NCI-H345 (cell line): Measurements from ENCODE around the gene TMEM204.

Source experiments
- DNase-seq: peaks from one replicate; lab custom pipeline; 2025; lab: John Stamatoyannopoulos, UW

TMEM204 gene

DNA sequence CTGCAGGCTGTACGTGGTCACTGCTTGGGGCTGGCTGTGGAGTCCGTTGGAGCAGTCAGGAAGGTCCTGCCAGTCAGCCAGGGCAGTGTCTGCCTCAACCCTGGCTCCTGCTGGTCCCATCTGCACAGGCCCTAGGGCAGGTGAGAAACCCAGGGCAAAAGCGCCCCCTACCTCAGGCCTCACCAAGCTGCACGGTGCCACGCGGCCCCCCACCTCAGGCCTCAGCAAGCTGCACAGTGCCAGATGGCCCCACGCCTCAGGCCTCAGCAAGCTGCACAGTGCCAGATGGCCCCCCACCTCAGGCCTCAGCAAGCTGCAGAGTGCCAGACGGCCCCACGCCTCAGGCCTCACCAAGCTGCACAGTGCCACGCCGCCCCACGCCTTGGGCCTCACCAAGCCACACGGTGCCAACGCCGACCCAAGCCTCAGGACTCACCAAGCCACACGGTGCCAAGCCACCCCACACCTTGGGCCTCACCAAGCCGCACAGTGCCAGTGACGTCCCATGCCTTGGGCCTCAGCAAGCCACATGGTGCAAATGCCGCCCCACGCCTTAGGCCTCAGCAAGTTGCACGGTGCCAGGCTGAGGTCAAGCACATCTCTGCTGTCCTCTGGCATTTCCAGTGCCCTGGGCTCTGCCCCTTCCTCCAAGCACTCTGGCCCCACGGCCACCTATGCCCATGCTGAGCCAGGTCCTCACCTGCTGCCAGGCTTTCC, 5.5 kb downstream of the TMEM204 start:
- DNase-seq: no peak

- DNase-seq: no peak
These were observed 6.5 kb downstream of the TMEM204 start for GRCh38 chr16:1539720-1540555.

- no peak for DNase-seq
These were observed 7.0 kb downstream of the TMEM204 start for GRCh38 chr16:1540556-1540855.

GRCh38 chr16:1541293-1542165, 8.1 kb downstream of the TMEM204 start:
- DNase-seq: no peak

DNA sequence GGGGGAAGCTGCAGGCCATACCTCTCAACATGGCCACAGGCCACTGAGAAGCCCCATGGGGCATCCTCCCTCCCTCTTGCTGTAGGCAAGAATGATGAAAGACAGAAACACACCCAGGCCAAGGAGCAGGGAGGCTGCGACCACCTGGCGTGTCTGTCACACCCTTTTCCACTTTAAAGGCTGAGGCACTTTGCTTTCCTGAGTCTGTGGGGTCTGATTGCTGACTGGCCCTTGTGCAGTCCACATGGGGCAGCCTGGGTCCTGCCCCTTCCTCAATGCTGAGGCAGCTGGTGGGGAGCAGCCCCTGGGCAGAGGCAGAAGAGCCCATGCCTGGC, 8.7 kb downstream of the TMEM204 start:
- no peak for DNase-seq

DNA sequence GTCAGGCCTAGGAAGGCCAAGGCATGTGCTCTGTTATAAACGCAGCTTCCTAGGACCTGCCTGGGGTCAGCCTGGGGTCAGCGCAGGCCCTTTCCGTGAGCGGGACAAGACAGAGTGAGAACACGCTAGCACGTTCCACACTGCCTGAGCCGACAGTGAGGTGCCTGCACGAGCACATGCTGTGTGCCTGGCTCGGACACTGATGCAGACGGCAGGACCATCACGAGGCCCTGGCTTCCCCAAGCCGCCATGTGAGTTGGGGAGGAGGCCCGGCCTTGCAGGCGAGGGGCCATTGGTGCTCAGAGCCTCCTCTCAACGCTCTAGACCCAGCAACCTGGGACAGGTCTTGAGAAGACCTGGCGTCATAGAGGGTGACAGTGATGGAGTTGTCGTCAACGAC, 9.1 kb downstream of the TMEM204 start:
- no peak for DNase-seq

- DNase-seq: no peak
These were observed 9.8 kb downstream of the TMEM204 start for GRCh38 chr16:1543085-1543896.

GRCh38 chr16:1545044-1546040, 11.9 kb downstream of the TMEM204 start:
- DNase-seq: no peak

DNA sequence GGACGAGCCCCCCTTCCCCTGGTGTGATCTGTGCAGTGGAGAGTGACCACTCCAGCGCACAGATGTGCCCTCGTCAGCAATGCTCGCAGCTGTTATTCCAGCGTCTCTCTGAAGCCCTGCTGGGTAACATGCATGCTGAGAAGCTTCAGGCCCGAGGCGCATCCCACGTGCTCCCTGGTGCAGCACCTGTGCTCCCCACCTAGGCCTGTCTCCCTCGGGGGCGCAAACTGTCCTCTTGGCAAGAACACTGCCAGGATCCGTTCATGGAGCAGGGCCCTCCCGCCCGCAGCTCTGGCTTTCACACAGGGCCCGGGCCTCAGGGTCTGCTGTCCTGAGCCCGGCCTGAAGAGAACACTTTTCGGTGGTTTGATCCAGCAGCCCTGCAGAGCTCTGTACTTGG, 13.0 kb downstream of the TMEM204 start:
- no peak for DNase-seq

DNA sequence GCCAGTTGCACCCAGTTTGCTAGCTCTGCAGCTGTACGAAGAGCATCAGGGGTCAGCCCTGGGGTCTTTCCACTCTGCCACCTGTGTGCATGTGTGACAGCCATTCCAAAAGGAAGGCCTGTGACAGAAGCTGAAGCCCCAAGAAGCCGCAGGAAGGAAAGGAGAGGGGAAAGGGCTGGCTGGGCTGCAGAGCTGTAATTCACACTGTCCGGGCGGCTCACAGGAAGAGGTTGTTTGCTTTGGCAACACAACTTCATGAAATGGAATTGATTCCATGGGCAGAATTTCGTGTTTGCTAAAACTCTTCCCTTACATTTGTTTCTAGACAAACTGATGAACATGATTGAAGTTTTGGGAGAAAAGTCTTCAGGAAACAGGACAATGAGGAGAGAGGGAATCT, 14.8 kb downstream of the TMEM204 start:
- no peak for DNase-seq

DNA sequence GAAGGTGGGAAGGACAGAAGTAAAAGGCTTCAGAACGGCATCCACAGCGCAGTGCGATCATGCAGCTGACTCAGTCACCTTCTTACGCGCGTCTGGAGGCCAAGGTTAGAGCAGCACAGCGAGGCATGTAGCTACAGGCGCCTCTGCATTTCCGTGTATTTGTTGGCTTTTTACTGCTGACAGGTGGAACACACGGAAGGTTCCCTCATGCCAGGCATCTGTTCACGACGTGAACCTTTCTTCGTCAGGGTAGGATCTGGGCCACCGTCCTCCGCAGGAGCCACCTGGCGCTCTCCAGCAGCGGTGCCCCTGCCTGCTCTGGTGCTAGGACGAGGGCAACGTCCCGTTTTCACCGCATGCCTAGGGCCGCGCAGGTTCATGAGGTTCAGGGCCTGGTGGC, 15.3 kb downstream of the TMEM204 start:
- DNase-seq: no peak

DNA sequence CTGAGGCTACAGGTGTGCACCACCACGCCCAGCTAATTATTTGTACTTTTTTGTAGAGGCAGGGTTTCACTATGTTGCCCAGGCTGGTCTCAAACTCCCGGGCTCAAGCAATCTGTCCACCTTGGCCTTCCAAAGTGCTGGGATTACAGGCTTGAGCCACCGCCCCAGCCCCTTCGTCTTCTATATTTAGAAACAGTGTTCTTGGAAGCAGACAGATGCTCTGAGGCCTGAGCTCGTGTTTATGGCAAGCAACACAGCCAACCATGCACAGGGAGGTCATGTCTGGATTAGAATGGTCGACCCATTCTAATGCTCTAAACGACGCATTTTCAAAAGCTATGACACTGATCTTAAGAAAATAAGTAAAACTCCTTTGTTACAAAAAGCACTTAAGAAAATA, 16.6 kb downstream of the TMEM204 start:
- DNase-seq: no peak

DNA sequence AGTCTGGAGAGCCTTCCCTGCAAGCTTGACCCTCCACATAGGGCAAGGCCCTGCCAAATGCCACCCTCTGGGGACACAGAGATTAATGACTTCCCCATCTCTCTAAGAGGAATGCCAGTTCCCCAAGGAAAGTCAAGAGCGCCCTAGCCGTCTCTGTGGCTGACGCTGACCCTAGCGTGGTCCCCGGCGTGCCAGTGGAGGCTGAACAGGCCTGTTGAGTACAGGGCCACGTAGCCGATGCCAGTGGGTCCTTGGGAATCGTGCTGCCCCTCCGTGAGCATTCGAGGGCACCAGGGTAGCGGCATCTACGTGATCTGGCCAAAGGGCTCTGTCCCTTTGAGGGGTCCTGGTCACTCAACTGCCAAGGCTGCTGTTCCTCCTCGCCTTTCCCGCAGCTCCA, 17.2 kb downstream of the TMEM204 start:
- DNase-seq: no peak

DNA sequence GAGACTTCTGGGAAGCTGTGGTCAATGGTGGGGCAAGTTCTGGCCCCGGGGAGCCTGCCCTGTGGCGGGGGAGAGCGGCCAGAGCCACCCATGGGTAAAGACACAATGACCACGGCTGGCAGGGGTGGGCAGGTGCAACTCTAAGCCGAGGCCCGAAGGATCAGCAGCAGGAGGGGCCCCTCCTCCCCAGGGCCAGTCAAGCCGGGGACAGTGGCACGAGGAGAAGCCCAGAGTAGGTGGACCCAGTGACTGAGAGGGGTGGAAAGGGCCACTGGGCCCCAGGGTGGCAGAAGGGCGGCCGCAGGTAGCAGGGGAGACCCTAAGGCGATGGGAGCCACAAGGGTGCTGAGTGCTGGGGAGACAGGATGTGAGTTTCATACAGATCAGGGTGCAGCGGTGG, 17.7 kb downstream of the TMEM204 start:
- no peak for DNase-seq

DNA sequence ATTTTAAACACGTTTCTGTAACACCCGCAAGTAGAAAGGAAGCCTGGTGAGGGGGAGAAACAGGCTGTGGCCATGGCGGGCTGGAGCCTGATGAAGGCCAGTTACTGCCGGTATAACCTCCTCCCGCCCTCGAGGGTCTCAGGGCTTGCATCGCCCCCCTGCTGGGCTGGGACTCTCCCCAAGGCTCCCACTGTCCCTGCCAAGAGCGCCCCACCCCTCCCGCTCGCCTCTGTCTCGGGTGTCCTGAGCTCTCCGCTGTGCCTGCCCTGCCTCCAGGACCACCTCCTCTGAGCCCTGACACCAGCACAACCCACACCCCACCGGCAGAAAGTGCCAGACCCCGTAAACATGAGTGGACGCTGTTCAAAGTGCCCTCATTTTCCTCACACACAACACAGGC, 18.7 kb downstream of the TMEM204 start:
- no peak for DNase-seq

GRCh38 chr16:1553946-1554825, 20.7 kb downstream of the TMEM204 start:
- DNase-seq: no peak

DNA sequence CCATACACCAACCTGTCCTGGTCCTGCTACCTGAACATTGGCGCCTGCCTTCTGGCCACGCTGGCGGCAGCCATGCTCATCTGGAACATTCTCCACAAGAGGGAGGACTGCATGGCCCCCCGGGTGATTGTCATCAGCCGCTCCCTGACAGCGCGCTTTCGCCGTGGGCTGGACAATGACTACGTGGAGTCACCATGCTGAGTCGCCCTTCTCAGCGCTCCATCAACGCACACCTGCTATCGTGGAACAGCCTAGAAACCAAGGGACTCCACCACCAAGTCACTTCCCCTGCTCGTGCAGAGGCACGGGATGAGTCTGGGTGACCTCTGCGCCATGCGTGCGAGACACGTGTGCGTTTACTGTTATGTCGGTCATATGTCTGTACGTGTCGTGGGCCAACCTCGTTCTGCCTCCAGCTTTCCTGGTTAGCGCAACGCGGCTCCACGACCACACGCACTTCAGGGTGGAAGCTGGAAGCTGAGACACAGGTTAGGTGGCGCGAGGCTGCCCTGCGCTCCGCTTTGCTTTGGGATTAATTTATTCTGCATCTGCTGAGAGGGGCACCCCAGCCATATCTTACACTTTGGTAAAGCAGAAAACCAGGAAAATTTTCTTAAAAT, 21.5 kb downstream of the TMEM204 start:
- no peak for DNase-seq

DNA sequence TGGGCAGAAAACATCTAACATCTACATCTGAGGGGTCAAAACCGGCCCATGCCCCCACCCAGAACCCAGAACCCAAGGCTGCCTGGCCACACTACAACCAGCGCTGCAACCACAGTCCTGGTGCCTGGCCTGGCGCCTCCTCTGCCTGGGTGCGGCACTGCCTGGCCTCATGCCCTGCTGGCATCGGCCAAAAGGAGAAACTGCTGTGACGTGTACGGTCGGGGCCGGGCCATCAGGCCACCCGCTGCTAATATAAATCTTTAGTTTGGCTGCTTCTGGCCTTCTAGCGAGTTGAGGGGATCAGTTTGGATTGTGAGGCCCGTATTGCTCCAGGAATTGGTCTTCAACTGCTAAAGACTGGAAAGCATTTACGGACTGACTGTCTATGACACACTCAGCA, 22.8 kb downstream of the TMEM204 start:
- no peak for DNase-seq

GRCh38 chr16:1557074-1557473, 23.6 kb downstream of the TMEM204 start:
- DNase-seq: no peak
